ENCODE data around the gene WDR27. TPM values are rescaled to one million over a fixed set of nuclear protein-coding genes. Genes with fewer than 3 reads are reported as not detected.
A peak's percentile ranks its signal among the peaks of the same experiment; 100 is the strongest.

WDR27 gene
- total and polyA plus RNA-seq, 2 experiments from 2014 or later: 54.4 to 83.0 TPM

GRCh38 chr6:169625376-169625775, 76.5 kb downstream of the WDR27 start:
- H3K27ac ChIP-seq: no peak overlapping the region

GRCh38 chr6:169624785-169625184, 77.0 kb downstream of the WDR27 start:
- H3K27ac ChIP-seq: no peak overlapping the region
- H3K4me3 ChIP-seq: no peak overlapping the region
- peaks cover 7% of the 10 kb centered on the region for H3K4me1 ChIP-seq (ENCODE audit: low read depth)
- no peaks in the 10 kb centered on the region for H3K9me3 ChIP-seq (ENCODE audit: low read depth)
- H3K27me3 ChIP-seq: no peaks in the 10 kb centered on the region
- DNase-seq (ENCODE audit: low read depth in 1 of 2, low spot score in 1 of 2): no peak
- no peak for TF ChIP-seq CTCF (IDR thresholded peaks at IDR 0.05; ENCODE audit: low read depth, low read length)
- no peaks in the 10 kb centered on the region for H3K36me3 ChIP-seq

More at GRCh38 chr6:169625376-169625775, 76.5 kb downstream of the WDR27 start:
- Histone ChIP-seq H3K4me3 (no peak overlapping the region), H3K4me1 (ENCODE audit: low read depth) (peaks cover 7% of the 10 kb centered on the region), H3K36me3 (no peaks in the 10 kb centered on the region), H3K9me3 (ENCODE audit: low read depth) (no peaks in the 10 kb centered on the region), H3K27me3 (no peaks in the 10 kb centered on the region)
- TF ChIP-seq CTCF (IDR thresholded peaks at IDR 0.05; ENCODE audit: low read depth, low read length): no peak
- no peak for DNase-seq (ENCODE audit: low read depth in 1 of 2, low spot score in 1 of 2)

- Histone ChIP-seq H3K9me3 (ENCODE audit: low read depth) (no peaks in the 10 kb centered on the region), H3K36me3 (no peaks in the 10 kb centered on the region)
- no peak for DNase-seq (ENCODE audit: low read depth in 1 of 2, low spot score in 1 of 2)
Measured at GRCh38 chr6:169623975-169624374, 77.9 kb downstream of the WDR27 start.

GRCh38 chr6:169623343-169623742, 78.5 kb downstream of the WDR27 start:
- no peak overlapping the region for H3K4me3 ChIP-seq
- DNase-seq (ENCODE audit: low read depth in 1 of 2, low spot score in 1 of 2): no peak
- H3K27ac ChIP-seq: no peak overlapping the region
- no peak for TF ChIP-seq CTCF (IDR thresholded peaks at IDR 0.05; ENCODE audit: low read depth, low read length)
- H3K9me3 ChIP-seq (ENCODE audit: low read depth): no peaks in the 10 kb centered on the region
- peaks cover 7% of the 10 kb centered on the region for H3K4me1 ChIP-seq (ENCODE audit: low read depth)
- H3K27me3 ChIP-seq: no peaks in the 10 kb centered on the region
- no peaks in the 10 kb centered on the region for H3K36me3 ChIP-seq

More at GRCh38 chr6:169623975-169624374, 77.9 kb downstream of the WDR27 start:
- Histone ChIP-seq H3K27ac (no peak overlapping the region), H3K4me1 (ENCODE audit: low read depth) (peaks cover 7% of the 10 kb centered on the region), H3K27me3 (no peaks in the 10 kb centered on the region), H3K4me3 (no peak overlapping the region)
- TF ChIP-seq CTCF (IDR thresholded peaks at IDR 0.05; ENCODE audit: low read depth, low read length): no peak

GRCh38 chr6:169622618-169623017, 79.2 kb downstream of the WDR27 start:
- Histone ChIP-seq H3K9me3 (ENCODE audit: low read depth) (no peaks in the 10 kb centered on the region), H3K4me3 (no peak overlapping the region), H3K4me1 (ENCODE audit: low read depth) (peaks cover 3% of the 10 kb centered on the region), H3K36me3 (no peaks in the 10 kb centered on the region), H3K27me3 (no peaks in the 10 kb centered on the region), H3K27ac (no peak overlapping the region)
- peak in 1 of 2 donors; percentile 55 for DNase-seq (ENCODE audit: low read depth in 1 of 2, low spot score in 1 of 2)
- TF ChIP-seq CTCF (IDR thresholded peaks at IDR 0.05; ENCODE audit: low read depth, low read length): no peak

- TF ChIP-seq CTCF (IDR thresholded peaks at IDR 0.05; ENCODE audit: low read depth, low read length): no peak
- Histone ChIP-seq H3K27me3 (no peaks in the 10 kb centered on the region), H3K4me1 (ENCODE audit: low read depth) (no peaks in the 10 kb centered on the region), H3K4me3 (no peak overlapping the region), H3K9me3 (ENCODE audit: low read depth) (no peaks in the 10 kb centered on the region), H3K36me3 (no peaks in the 10 kb centered on the region), H3K27ac (no peak overlapping the region)
- no peak for DNase-seq (ENCODE audit: low read depth in 1 of 2, low spot score in 1 of 2)
Measured at GRCh38 chr6:169621311-169621710, 80.5 kb downstream of the WDR27 start.
